Endothelial cell of umbilical vein (primary cell): Measurements from ENCODE around the gene AKAP6. TPM values are rescaled to one million over a fixed set of nuclear protein-coding genes. Genes with fewer than 3 reads are reported as not detected.

Source experiments
- BruUV-seq: library from RNA; stranded (reverse); fragments of 400-500 nt; replicated peaks from 2 replicates; lab custom pipeline; 2021; lab: Mats Ljungman, UMichigan
- CTCF ChIA-PET: fragments of 300-600, 350-600 bp; sonication (Branson Sonifier 250); formaldehyde crosslinking; loops from one replicate; lab custom pipeline; 2021; ENCODE audit warnings: antibody characterized with exemption, inconsistent platforms; lab: Charles Lee
- POLR2A ChIA-PET: fragments of 300-600, 350-600 bp; sonication (Branson Sonifier 250); formaldehyde crosslinking; loops from one replicate; lab custom pipeline; 2021; ENCODE audit warnings: antibody characterized with exemption, inconsistent platforms; lab: Charles Lee
- DNase-seq: peaks from one replicate; pipeline ENCODE4 v3.0.0-alpha.2; 2011; ENCODE audit warnings: low read depth, low spot score
- FAIRE-seq: peaks from 2 replicates; lab custom pipeline; 2011; peaks lifted over from hg19 to GRCh38; lab: Jason Lieb, UNC
- H2AFZ ChIP-seq: 2 replicates; pipeline ENCODE4 v1.6.0; 2012; ENCODE audit warnings: low read depth, low read length, control low read depth, inconsistent platforms
- H3K27ac ChIP-seq: 2 replicates; pipeline ENCODE4 v1.5.1; 2011; ENCODE audit warnings: low read depth, mild to moderate bottlenecking, control low read depth, low read length, moderate library complexity; ENCODE audit not compliant: insufficient read depth
- H3K27me3 ChIP-seq, 2 experiments: 2 replicates each; pipeline versions ENCODE4 v1.6.0 to v1.6.1; 2011; ENCODE audit warnings: low read length in 2 of 2, mixed read lengths in 1 of 2; ENCODE audit not compliant: control insufficient read depth in 2 of 2, insufficient read depth in 2 of 2
- H3K36me3 ChIP-seq, 2 experiments: 2 replicates in 1 of 2; 3 replicates in 1 of 2; pipeline ENCODE4 v1.5.1; 2011; ENCODE audit warnings: low read length in 2 of 2, mild to moderate bottlenecking in 1 of 2, moderate library complexity in 1 of 2; ENCODE audit not compliant: control insufficient read depth in 2 of 2, insufficient read depth in 2 of 2; ENCODE audit errors: extremely low read depth in 1 of 2
- H3K4me1 ChIP-seq: 3 replicates; pipeline ENCODE4 v1.5.1; 2011; ENCODE audit warnings: mild to moderate bottlenecking, low read length; ENCODE audit not compliant: control insufficient read depth, insufficient read depth; ENCODE audit errors: extremely low read depth
- H3K4me2 ChIP-seq: 2 replicates; pipeline ENCODE4 v1.6.1; 2011; ENCODE audit warnings: low read length, control low read depth, mixed read lengths; ENCODE audit not compliant: insufficient read depth
- H3K4me3 ChIP-seq, 3 experiments: fragments of 200-600 bp in 1 of 3; sonication (generic), shearing (Covaris generic) in 1 of 3; replicated peaks in 1 of 3; 2 replicates each; pipeline ENCODE4 v1.5.1; 2011 to 2016; ENCODE audit warnings: control low read depth in 3 of 3, low read length in 3 of 3, mild to moderate bottlenecking in 2 of 3, inconsistent platforms in 1 of 3, low read depth in 1 of 3, moderate library complexity in 1 of 3; ENCODE audit not compliant: insufficient read depth in 1 of 3
- H3K79me2 ChIP-seq: 2 replicates; pipeline ENCODE4 v1.6.0; 2012; ENCODE audit warnings: low read length, inconsistent platforms; ENCODE audit not compliant: control insufficient read depth, insufficient read depth
- H3K9ac ChIP-seq: replicated peaks from 2 replicates; pipeline ENCODE3; 2011; ENCODE audit warnings: low read length, control low read depth; ENCODE audit not compliant: insufficient read depth; ENCODE audit errors: extremely low read depth
- H3K9me1 ChIP-seq: replicated peaks from 3 replicates; pipeline ENCODE4 v1.6.0; 2011; ENCODE audit warnings: mild to moderate bottlenecking, low read length; ENCODE audit not compliant: control insufficient read depth, insufficient read depth; ENCODE audit errors: extremely low read depth
- H3K9me3 ChIP-seq: replicated peaks from 2 replicates; pipeline ENCODE4 v1.5.1; 2012; ENCODE audit warnings: low read length, inconsistent platforms; ENCODE audit not compliant: control insufficient read depth, insufficient read depth
- H4K20me1 ChIP-seq: replicated peaks from 2 replicates; pipeline ENCODE3; 2011; ENCODE audit warnings: mild to moderate bottlenecking, low read length; ENCODE audit not compliant: control insufficient read depth, insufficient read depth; ENCODE audit errors: extremely low read depth
- CTCF ChIP-seq, 2 donors: IDR thresholded peaks; 1 replicate in 1 of 2; 2 replicates in 1 of 2; pipeline ENCODE4 v1.5.1; 2011; ENCODE audit warnings: low read length in 2 of 2, mild to moderate bottlenecking in 2 of 2, moderate library complexity in 2 of 2, control low read depth in 1 of 2, inconsistent platforms in 1 of 2, low read depth in 1 of 2; ENCODE audit not compliant: insufficient read depth in 1 of 2; ENCODE audit errors: extremely low read depth in 1 of 2
- EZH2 ChIP-seq: IDR thresholded peaks from 2 replicates; pipeline ENCODE4 v1.6.1; 2012; ENCODE audit warnings: borderline replicate concordance, low read depth, mild to moderate bottlenecking, moderate library complexity, low read length, inconsistent platforms; ENCODE audit not compliant: severe bottlenecking
- FOS ChIP-seq: IDR thresholded peaks from 2 replicates; pipeline ENCODE4 v1.6.1; 2011; ENCODE audit warnings: mild to moderate bottlenecking, low read length, moderate library complexity, borderline replicate concordance; ENCODE audit not compliant: insufficient read depth
- GATA2 ChIP-seq: IDR thresholded peaks from 2 replicates; pipeline ENCODE4 v1.7.0; 2011; ENCODE audit warnings: low read depth, mild to moderate bottlenecking, moderate library complexity, mixed read lengths, low read length; ENCODE audit not compliant: insufficient read length, insufficient read depth
- JUN ChIP-seq: IDR thresholded peaks from 2 replicates; pipeline ENCODE4 v1.6.1; 2011; ENCODE audit warnings: borderline replicate concordance, low read depth; ENCODE audit not compliant: insufficient read length, insufficient read depth
- MAX ChIP-seq: IDR thresholded peaks from 2 replicates; pipeline ENCODE4 v1.6.1; 2011; ENCODE audit not compliant: insufficient read depth, insufficient read length
- MYC ChIP-seq: IDR thresholded peaks from one replicate; pipeline ENCODE4 v1.6.1; 2011; ENCODE audit warnings: mild to moderate bottlenecking, low read depth, low read length
- POLR2A ChIP-seq: IDR thresholded peaks from 2 replicates; pipeline ENCODE4 v1.6.1; 2012; ENCODE audit warnings: low read depth, mild to moderate bottlenecking, control low read depth, low read length
- POLR2AphosphoS5 ChIP-seq: IDR thresholded peaks from 2 replicates; pipeline ENCODE4 v1.6.1; 2012; ENCODE audit warnings: low read depth, mild to moderate bottlenecking, control low read depth, low read length, moderate library complexity; ENCODE audit not compliant: insufficient read depth
- dilution Hi-C: fragments of 300-500 bp; cut with MboI; formaldehyde crosslinking; loops from one replicate; pipeline ENCODE4 v1.15.0; 2019; ENCODE audit warnings: low sequenced_read_pairs; ENCODE audit not compliant: extremely low pct_ligation_motif_present
- intact Hi-C: fragments of 100-400 bp; cut with micrococcal nuclease; formaldehyde crosslinking; loops from one replicate; pipeline ENCODE4 v1.10.0; 2022
- polyA plus RNA-seq, 4 experiments: library from polyadenylated mRNA; depleted of rRNA in 3 of 4; stranded (reverse) in 3 of 4; unstranded in 1 of 4; fragments of >200 nt; gene quantifications; 2 replicates each; pipeline versions ENCODE4 v1.2.1 to v1.2.3, GENCODE V29; 2011 to 2012; ENCODE audit warnings: missing spikeins in 1 of 4
- total RNA-seq: library from RNA; stranded (reverse); gene quantifications from 2 replicates; pipeline ENCODE4 v1.2.3, GENCODE V29; 2021

The AKAP6 gene
- total and polyA plus RNA-seq, 2 donors (not counting 3 experiments of a cell fraction or from before 2014, with no cell fraction given), result 0.03 to 0.49 TPM

GRCh38 chr14:32630701-32631100 is 301.6 kb downstream of the AKAP6 start:
- H3K4me2 ChIP-seq, result no peak overlapping the region
- dilution Hi-C loops, result no loop called here
- ChIA-PET POLR2A (no interaction called here), CTCF (no interaction called here)
- peaks cover 0 to 3% of the 10 kb centered on the region in 2 experiments for H3K27me3 ChIP-seq
- H3K79me2 ChIP-seq, result no peaks in the 10 kb centered on the region
- no peak overlapping the region for H3K27ac ChIP-seq
- H3K9me3 ChIP-seq, result no peaks in the 10 kb centered on the region
- intact Hi-C loops, result no loop called here
- H3K4me3 ChIP-seq, result no peak overlapping the region
- no peak overlapping the region for H3K9ac ChIP-seq
- no peak overlapping the region for H2AFZ ChIP-seq
- FAIRE-seq (no peak), DNase-seq (no peak)
- no peaks in the 10 kb centered on the region for H4K20me1 ChIP-seq
- H3K36me3 ChIP-seq, result no peaks in the 10 kb centered on the region
- no peaks in the 10 kb centered on the region for H3K9me1 ChIP-seq
- H3K4me1 ChIP-seq, result no peaks in the 10 kb centered on the region
- BruUV-seq, result no TSS peak
- no peak for TF ChIP-seq GATA2
- no peak for TF ChIP-seq EZH2
- no peak for TF ChIP-seq CTCF (IDR thresholded peaks at IDR 0.05; ENCODE audit: extremely low read depth in 1 of 2, insufficient read depth in 1 of 2, low read depth in 1 of 2, low read length in 2 of 2)
- no peak for TF ChIP-seq MAX
- TF ChIP-seq MYC, result no peak
- TF ChIP-seq FOS, result no peak
- TF ChIP-seq JUN, result no peak
- TF ChIP-seq POLR2AphosphoS5, result no peak
- TF ChIP-seq POLR2A, result no peak
